ENCODE results near the gene ELMO1. TPM values are rescaled to one million over a fixed set of nuclear protein-coding genes. Genes with fewer than 3 reads are reported as not detected.

The ELMO1 gene
- total RNA-seq, 1 donor from 2014 or later = 33.7 TPM

- no peak for DNase-seq (ENCODE audit: low read depth, low spot score)
Measured at GRCh38 chr7:37225285-37225969, 223.2 kb downstream of the ELMO1 start.

GRCh38 chr7:37224746-37225145, 223.9 kb downstream of the ELMO1 start:
- no peak for DNase-seq (ENCODE audit: low read depth, low spot score)

GRCh38 chr7:37220664-37221063, 228.0 kb downstream of the ELMO1 start:
- DNase-seq (ENCODE audit: low read depth, low spot score) = no peak

GRCh38 chr7:37218956-37219355, 229.7 kb downstream of the ELMO1 start:
- no peak for DNase-seq (ENCODE audit: low read depth, low spot score)

- no peak for DNase-seq (ENCODE audit: low read depth, low spot score)
Measured at GRCh38 chr7:37216923-37217322, 231.7 kb downstream of the ELMO1 start.

- no peak for DNase-seq (ENCODE audit: low read depth, low spot score)
Measured at GRCh38 chr7:37216156-37216852, 232.4 kb downstream of the ELMO1 start.

- DNase-seq (ENCODE audit: low read depth, low spot score) = no peak
Measured at GRCh38 chr7:37215290-37215923, 233.3 kb downstream of the ELMO1 start.

GRCh38 chr7:37212556-37212955, 236.1 kb downstream of the ELMO1 start:
- DNase-seq (ENCODE audit: low read depth, low spot score) = peak; percentile 50

GRCh38 chr7:37212051-37212450, 236.6 kb downstream of the ELMO1 start:
- no peak for DNase-seq (ENCODE audit: low read depth, low spot score)

- no peak for DNase-seq (ENCODE audit: low read depth, low spot score)
Measured at GRCh38 chr7:37211097-37211880, 237.4 kb downstream of the ELMO1 start.

- no peak for DNase-seq (ENCODE audit: low read depth, low spot score)
Measured at GRCh38 chr7:37209195-37209594, 239.5 kb downstream of the ELMO1 start.

- DNase-seq (ENCODE audit: low read depth, low spot score) = peak; percentile 22
Measured at GRCh38 chr7:37208528-37208927, 240.1 kb downstream of the ELMO1 start.

- DNase-seq (ENCODE audit: low read depth, low spot score) = no peak
Measured at GRCh38 chr7:37206192-37206591, 242.5 kb downstream of the ELMO1 start.

- no peak for DNase-seq (ENCODE audit: low read depth, low spot score)
Measured at GRCh38 chr7:37205451-37205850, 243.2 kb downstream of the ELMO1 start.

GRCh38 chr7:37201876-37202198, 246.8 kb downstream of the ELMO1 start:
- DNase-seq (ENCODE audit: low read depth, low spot score) = no peak

GRCh38 chr7:37201003-37201875, 247.4 kb downstream of the ELMO1 start:
- peak; percentile 51 for DNase-seq (ENCODE audit: low read depth, low spot score)

- peak; percentile 48 for DNase-seq (ENCODE audit: low read depth, low spot score)
Measured at GRCh38 chr7:37198906-37199485, 249.7 kb downstream of the ELMO1 start.

- DNase-seq (ENCODE audit: low read depth, low spot score) = no peak
Measured at GRCh38 chr7:37198041-37198905, 250.4 kb downstream of the ELMO1 start.

GRCh38 chr7:37197108-37197507, 251.6 kb downstream of the ELMO1 start:
- no peak for DNase-seq (ENCODE audit: low read depth, low spot score)

GRCh38 chr7:37196676-37197075, 252.0 kb downstream of the ELMO1 start:
- no peak for DNase-seq (ENCODE audit: low read depth, low spot score)

Measured in pulmonary artery endothelial cell (primary cell).